Right renal cortex interstitium (tissue), 3 donors: Measurements from ENCODE around the gene COL6A2. TPM values are rescaled to one million over a fixed set of nuclear protein-coding genes. Genes with fewer than 3 reads are reported as not detected.
"Not testable (repeated sequence)": the region's sequence is repeated elsewhere in the genome, so short reads cannot be mapped to it uniquely, and the experiment has no call there.

Source experiments
- DNase-seq, 3 donors: peaks; one replicate each; pipeline ENCODE4 v3.0.0-alpha.2; 2013; ENCODE audit warnings: low read depth in 3 of 3, low spot score in 2 of 3
- polyA plus RNA-seq, 3 donors: library from polyadenylated mRNA; unstranded; fragments of 120-200 nt; gene quantifications; one replicate each; pipeline ENCODE4 v1.2.1, GENCODE V29; 2013; ENCODE audit not compliant: insufficient read length in 3 of 3

The COL6A2 gene
- polyA plus RNA-seq, 3 donors = 160 to 172 (median 170) TPM

DNA sequence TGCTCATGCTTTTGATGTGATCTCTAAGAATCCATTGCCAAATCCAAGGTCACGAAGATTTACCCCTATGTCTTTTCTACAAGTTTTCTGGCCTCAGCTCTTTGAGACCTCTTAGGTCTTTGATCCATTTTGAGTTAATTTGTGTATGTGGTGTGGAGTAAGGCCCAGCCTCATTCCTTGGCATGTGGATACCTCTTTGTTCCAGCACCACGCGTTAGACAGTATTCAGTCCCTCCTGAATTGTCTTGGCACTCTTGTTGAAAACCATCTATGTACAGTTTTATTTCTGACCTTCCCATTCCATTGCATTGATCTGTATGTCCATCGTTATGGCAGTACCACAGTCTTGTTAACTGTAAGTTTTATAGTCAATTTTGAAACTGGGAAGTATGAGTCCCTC lies 65.5 kb downstream of the COL6A2 start:
- DNase-seq = no peak

DNA sequence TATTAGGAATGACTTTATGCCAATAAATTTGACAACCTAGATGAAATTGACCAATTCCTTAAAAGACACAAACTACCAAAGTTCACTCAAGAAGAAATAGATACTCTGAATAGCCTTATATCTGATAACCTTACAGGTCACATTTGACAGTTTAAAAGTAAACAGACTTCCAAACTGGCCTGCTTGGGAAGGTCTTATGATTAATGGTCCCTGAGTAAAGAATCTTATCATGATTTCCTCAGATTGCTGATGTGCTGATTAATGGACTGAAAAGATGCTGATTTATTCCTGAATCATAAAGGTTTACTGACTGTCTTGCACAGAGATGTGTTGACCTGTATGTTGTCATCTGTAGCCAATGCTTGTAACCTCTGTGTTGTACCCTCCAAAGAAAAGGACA lies 67.2 kb downstream of the COL6A2 start:
- DNase-seq = no peak

DNA sequence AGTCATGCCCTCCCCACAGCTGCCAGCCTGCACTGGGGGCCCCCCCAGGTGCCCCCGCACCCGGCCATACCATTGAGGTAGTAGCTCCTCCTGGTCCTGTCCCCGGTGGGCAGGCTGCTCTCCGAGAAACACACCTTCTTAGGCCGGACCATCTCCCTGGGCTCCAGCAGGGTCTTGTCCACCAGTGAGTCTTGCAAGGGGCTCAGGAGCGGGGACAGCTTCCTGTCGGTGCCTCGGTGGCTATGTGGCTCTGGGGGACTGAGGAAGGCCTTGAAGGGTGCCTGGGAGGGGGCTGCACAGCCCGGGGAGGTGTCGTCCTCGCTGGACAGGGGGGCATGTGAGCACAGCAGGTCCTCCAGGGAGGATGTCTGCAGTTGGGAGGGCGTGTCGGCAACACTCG lies 70.3 kb downstream of the COL6A2 start:
- DNase-seq = no peak

DNA sequence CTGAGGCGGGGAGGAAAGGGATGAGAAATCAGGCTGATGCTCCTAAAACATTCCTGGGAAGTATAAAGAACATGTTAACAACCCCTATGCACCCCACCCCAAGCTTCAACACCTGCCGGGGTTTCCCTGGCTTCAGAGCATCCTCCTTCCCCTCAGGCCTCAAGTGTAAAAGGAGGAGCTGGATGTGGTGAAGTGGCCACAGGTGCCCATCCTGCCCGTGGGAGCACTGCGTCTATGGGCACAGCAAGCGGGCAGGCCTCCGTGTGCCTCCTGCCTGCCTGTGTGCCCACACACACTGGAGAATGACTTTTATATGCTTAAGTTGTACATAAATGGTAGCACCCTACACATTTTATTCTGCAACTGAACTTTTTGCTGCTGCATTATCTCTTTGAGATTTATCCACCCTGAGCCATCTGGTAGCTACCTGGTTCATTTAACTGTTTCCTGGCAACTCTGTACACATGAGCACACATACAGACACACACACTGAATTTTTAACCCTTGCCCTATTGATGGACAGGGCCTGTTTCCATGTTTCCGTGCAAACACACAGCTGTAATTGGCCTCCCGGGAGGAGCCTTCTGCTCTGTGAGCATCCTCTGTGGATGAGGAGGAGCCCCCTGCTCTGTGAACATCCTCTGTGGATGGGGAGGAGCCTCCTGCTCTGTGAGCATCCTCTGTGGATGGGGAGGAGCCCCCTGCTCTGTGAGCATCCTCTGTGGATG lies 70.9 kb downstream of the COL6A2 start:
- no peak for DNase-seq

DNA sequence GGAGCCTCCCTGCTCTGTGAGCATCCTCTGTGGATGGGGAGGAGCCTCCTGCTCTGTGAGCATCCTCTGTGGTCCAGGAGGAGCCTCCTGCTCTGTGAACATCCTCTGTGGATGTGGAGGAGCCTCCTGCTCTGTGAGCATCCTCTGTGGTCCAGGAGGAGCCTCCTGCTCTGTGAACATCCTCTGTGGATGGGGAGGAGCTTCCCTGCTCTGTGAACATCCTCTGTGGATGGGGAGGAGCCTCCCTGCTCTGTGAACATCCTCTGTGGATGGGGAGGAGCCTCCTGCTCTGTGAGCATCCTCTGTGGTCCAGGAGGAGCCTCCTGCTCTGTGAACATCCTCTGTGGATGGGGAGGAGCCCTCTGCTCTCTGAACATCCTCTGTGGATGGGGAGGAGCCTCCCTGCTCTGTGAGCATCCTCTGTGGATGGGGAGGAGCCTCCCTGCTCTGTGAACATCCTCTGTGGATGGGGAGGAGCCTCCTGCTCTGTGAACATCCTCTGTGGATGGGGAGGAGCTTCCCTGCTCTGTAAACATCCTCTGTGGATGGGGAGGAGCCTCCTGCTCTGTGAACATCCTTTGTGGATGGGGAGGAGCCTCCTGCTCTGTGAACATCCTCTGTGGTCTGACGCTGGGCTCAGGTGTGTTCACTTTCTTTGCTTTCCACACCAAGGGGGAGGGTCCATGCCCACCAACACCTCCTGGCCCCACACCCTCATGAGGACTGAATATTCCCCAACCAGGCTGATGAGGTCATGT lies 72.7 kb downstream of the COL6A2 start:
- DNase-seq = not testable (repeated sequence)

DNA sequence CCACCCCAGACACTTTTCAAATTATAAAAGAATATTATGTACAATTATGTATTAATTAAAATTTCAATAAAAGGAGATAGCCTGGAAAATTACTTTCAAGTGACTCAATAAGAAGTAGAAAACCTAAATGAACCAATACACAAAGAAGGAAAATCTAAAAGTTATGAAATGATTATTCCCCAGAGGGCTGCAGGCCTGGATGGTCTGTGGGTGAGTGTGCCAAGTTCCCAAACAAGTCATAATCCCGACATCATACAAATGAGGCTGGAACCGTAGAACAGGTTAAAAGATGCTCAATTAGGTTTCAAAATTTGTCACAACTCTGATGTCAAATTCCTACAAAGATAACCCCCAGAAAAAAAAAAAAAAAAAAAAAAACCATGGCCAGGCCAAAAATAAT lies 73.7 kb downstream of the COL6A2 start:
- DNase-seq = no peak

DNA sequence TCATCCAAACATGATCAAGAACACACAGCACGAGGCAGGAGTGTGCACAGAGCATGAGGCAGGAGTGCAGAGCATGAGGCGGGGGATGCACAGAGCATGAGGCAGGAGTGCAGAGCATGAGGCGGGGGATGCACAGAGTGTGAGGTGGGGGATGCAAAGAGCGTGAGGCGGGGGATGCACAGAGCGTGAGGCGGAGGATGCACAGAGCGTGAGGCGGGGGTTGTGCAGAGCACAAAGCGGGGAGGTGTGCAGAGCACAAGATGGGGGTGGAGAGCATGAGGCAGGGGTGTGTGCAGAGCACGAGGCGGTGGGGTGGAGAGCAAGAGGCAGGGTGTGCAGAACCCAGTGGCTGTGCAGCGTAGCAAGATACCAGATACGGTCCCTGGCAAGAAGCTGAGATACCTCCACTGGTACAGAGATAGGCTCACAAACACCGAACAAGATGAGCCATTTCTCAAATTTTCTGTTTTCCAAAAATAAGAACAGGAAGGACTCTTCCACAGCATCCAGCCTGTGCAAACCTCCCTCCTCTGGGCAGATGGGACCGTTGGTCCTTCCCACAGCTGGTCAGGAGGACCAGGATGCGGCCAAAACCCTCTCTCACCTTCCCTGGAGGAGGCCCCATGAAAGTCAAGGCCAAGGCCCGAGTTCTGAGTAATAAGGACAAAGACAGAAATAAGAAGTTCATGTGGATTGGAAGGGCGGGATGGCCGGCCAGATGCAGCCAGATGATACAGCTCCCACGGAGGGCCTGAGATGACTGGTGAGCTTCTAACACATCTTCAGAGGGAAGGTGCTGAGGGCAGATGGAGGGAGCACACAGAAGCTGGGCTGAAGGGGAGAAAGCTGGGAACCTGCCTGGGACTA lies 74.3 kb downstream of the COL6A2 start:
- no peak for DNase-seq

DNA sequence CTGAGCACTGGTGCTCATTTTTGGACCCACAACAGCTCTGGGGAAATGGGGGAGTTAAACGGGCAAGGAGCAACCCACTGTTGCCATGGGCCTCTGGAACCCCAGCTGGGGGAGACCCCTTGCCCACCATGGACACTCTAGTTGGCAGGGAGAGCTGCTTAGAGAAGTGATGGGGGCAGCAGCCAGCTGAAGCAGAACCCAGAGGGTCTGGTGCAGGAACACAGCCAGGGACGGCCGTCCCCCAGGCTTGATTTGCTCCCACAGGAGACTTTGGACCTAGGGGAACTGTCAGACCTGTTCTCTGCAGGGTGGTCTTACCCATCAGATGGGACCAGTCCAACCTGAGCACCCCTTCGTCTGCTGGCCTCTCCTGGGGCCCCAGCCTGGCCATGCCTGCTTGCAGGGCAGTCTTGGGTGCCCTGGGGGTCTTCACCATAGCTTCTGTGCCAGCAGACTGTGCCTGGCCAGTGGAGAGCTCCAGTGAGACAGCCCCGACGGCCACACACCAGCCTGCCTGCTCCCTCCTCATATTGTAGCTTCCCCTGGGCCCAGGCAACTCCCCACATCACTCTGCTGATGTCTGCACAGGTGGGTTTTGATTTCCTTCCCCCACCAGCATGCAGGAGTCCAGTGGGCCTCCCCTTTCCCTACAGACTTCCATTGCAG lies 75.1 kb downstream of the COL6A2 start:
- DNase-seq = no peak

DNA sequence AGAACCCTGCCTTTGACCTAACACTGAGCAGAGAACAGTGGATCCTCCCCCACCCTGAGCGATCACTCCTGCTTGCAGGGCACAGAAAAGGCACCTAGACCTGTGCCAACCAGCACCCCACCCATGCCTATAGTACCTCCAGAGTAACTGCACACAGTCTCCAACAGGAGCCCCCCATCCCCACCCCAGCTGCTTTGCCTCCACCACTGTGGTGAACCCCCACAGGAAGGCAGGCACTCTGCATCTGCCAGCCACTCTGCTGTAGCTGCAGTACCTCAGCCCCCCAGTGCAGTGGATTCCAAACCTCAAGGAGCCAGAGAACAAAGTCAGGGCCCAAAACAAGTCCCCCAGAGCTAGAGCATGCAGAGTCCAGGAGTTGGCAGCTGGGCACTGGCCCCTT lies 75.7 kb downstream of the COL6A2 start:
- no peak for DNase-seq

DNA sequence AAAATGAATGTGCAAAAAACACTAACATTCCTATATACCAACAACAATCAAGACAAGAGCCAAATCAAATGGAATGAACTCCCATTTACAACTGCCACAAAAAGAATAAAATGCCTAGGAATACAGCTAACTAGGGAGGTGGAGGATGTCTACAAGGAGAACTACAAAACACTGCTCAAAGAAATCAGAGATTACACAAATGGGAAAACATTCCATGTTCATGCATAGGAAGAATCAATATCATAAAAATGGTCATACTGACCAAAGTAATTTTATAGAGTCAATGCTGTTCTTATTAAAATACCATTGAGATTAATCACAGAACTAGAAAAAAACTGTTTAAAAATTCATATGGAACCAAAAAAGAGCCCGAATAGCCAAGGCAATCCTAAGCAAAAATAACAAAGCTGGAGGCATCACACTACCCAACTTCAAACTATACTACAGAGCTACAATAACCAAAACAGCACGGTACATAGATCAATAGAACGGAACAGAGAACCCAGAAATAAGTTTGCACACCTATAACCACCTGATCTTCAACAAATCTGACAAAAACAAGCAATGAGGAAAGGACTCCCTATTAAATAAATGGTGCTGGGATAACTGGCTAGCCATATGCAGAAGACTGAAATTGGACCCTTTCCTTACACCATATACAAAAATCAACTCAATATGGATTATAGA lies 78.7 kb downstream of the COL6A2 start:
- DNase-seq = not testable (repeated sequence)

DNA sequence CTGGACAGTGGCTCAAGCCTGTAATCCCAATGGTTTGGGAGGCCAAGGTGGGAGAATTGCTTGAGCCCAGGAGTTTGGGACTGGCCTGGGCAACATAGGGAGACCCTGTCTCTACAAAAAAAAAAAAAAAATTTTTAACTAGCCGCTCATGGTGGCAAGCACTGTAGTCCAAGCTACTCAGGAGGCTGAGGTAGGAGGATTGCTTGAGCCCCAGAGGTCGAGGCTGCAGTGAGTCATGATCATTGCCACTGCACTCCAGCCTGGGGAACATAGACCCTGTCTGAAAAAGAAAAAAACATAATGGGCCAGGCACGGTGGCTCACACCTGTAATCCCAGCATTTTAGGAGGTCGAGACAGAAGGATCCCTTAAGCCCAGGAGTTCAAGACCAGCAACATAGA lies 81.0 kb downstream of the COL6A2 start:
- no peak for DNase-seq

Other genes with a start within 250 kb of the COL6A2 start
- gene COL6A1, start 116.3 kb upstream of the COL6A2 start, polyA plus RNA-seq = 100 to 1,000 TPM; 201 to 207 (median 205) TPM
- 10 to 100 TPM; 15.1 to 23.2 (median 22.6) TPM for gene FTCD, start 57.5 kb downstream of the COL6A2 start, polyA plus RNA-seq
- gene SPATC1L, start 86.3 kb downstream of the COL6A2 start, polyA plus RNA-seq = 10 to 100 TPM; 11.2 to 11.4 (median 11.4) TPM
- gene LSS, start 130.7 kb downstream of the COL6A2 start, polyA plus RNA-seq = 10 to 100 TPM; 22.8 to 33.3 (median 29.7) TPM
- gene MCM3AP, start 187.5 kb downstream of the COL6A2 start, polyA plus RNA-seq = 10 to 100 TPM; 66.9 to 74.4 (median 70.3) TPM
- gene YBEY, start 188.2 kb downstream of the COL6A2 start, polyA plus RNA-seq = 10 to 100 TPM; 22.8 to 25.0 (median 24.7) TPM
- gene C21orf58, start 225.8 kb downstream of the COL6A2 start, polyA plus RNA-seq = 1 to 10 TPM; 6.7 to 8.1 (median 7.4) TPM
- gene PCNT, start 226.0 kb downstream of the COL6A2 start, polyA plus RNA-seq = 10 to 100 TPM; 27.2 to 32.5 (median 29.3) TPM